NCI-H1930 (cell line): ENCODE measurements around the gene STIM1.
"Not testable (repeated sequence)": the region's sequence is repeated elsewhere in the genome, so short reads cannot be mapped to it uniquely, and the experiment has no call there.

Experiments
- DNase-seq, 2 experiments: peaks; one replicate each; lab custom pipeline; 2025; lab: John Stamatoyannopoulos, UW

Gene STIM1

DNA sequence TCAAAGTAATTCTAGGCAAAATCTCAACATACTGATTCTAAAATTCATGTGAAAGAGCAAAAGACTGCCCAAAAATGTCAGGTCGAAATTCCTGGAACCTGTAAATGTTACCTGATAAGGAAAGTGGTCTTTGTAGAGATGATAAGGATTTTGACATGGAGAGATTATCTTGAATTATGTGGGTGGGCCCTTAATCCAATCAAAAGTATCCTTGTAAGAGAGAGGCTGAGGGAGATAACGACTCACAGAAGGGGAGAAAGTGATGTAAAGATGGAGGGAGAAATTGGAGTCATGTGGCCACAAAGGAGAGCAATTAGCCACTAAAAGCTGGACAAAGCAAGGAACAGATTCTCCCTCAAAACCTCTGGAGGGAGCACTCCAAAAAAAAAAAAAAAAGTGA, 259.7 kb downstream of the STIM1 start:
- no peak for DNase-seq

DNA sequence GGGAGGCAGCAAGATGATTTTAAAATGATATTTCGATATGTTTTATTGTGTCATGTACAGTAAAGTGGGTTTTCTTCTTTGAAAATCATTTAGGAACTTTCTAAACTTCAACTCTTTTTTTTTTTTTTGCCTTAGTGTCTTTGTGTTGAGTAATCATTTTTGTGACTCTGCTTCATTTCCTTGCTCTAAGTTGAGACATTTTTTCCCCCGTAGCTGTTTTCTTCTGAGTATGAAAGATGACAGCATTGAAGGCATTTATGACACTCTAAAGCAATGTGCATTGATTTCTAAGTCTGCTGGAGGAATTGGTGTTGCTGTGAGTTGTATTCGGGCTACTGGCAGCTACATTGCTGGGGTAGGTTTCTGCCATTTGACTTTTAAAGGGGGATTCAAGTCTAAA, 262.6 kb downstream of the STIM1 start:
- no peak for DNase-seq

DNA sequence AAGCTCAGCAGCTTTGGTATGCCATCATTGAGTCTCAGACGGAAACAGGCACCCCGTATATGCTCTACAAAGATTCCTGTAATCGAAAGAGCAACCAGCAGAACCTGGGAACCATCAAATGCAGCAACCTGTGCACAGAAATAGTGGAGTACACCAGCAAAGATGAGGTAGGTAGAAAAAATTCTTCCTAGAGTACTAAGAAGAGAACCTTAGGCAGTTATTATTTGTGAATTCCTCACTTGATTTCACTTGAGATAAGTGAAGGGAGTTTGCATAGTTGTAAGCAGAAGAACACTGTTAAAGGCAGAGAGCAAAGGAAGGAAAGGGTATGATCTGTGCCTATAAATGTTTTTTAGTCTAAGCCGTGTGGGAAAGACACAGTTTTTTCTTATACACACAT, 267.8 kb downstream of the STIM1 start:
- no peak for DNase-seq

DNA sequence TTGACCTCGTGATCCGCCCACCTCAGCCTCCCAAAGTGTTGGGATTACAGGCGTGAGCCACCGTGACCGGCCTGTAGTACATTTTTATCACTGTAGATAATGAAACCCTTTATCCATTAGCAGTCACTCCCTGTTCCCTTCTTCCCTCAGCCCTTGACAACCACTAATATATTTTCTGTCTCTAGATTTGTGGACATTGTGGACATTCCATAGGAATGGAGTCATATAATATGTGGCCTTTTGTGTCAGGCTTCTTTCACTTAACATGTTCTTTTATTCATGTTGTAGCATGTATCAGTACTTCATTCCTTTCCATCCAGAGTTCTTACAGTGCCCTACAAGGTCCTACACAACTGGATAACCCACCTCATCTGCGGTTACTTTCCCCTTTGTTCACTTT, 269.7 kb downstream of the STIM1 start:
- DNase-seq: no peak

DNA sequence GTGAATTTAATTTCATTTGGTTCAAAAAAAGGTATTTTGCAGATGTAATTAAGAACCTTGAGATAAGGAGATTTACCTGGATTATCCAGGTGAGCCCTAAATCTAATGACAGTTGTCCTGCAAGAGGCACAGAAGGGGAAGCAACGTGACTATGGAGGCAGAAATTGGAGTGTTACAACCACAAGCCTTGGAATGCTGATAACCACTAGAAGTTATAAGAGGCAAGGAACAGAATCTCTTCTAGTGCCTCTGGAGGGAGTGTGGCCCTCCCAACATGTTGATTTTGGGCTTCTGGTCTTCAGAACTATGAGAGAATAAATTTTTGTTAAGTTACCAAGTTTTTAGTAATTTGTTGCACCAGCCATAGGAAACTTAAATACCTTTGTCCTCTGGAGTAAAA, 271.9 kb downstream of the STIM1 start:
- no peak for DNase-seq

DNA sequence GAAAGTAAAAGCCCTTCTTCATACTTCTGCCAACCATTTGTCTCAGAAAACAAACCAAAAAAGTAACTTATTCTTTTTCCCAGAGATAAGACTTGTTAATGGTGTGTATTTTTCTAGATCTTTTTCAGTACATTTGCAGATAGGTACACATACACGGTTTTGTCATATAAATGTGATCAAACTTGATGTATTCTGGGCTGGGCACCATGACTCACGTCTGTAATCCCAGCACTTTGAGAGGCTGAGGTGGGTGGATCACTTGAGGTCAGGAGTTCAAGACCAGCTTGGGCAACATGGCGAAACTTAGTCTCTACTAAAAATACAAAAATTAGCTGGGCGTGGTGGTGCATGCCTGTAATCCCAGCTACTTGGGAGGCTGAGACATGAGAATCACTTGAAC, 274.8 kb downstream of the STIM1 start:
- not testable (repeated sequence) for DNase-seq

DNA sequence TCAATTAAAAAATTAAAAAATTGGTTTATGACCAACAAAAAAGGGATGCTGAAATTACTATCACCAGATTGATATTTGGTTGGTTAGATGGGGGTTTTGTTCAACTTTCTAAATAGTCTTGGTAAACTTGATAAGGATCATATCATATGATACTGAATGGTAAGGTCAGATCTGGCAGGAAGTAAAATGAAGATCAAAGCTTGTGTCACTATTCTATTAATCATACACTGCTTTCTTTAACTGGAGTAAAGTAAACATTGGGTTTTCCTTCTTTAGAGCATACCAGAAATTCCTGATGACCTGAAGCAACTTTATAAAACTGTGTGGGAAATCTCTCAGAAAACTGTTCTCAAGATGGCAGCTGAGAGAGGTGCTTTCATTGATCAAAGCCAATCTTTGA, 279.3 kb downstream of the STIM1 start:
- no peak for DNase-seq

DNA sequence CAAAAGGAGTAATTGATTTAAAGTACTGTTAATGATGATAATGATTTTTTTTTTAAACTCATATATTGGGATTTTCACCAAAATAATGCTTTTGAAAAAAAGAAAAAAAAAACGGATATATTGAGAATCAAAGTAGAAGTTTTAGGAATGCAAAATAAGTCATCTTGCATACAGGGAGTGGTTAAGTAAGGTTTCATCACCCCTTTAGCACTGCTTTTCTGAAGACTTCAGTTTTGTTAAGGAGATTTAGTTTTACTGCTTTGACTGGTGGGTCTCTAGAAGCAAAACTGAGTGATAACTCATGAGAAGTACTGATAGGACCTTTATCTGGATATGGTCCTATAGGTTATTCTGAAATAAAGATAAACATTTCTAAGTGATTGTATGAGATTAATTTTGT, 283.0 kb downstream of the STIM1 start:
- no peak for DNase-seq

DNA sequence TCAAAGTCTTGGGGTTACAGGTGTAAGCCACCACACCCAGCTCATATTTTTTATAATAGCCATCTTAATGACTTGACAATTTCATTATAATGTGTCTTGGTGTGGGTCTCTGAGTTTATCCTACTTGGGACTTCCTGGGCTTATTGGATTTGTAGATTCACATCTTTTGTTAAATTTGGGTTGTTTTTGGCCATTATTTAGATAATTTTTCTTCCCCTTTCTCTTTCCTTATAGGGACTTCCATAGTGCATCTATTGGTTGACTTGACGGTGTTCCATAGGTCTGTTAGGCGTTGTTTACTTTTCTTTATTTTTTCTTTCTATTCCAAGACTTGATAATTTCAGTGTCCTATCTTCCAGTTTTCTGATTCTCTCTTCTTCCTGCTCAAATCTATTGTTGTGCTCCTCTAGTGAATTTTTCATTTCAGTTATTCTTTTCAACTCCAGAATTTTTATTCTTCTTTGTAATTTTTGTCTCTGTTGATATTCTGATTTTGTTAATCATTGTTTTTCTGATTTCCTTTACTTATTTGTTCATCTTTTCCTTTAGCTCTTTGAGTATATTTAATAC, 284.7 kb downstream of the STIM1 start:
- DNase-seq: no peak
